Esophagus mucosa (tissue), 1 donor: Measurements from ENCODE around the gene PRKN. TPM values are rescaled to one million over a fixed set of nuclear protein-coding genes. Genes with fewer than 3 reads are reported as not detected.
"Not testable (repeated sequence)": the region's sequence is repeated elsewhere in the genome, so short reads cannot be mapped to it uniquely, and the experiment has no call there.

Source experiments
- ATAC-seq: fragments of 200-7000 bp; cut with Tn5 transposase; one replicate; pipeline ENCODE4 v1.9.1; 2020
- total RNA-seq: library from RNA; stranded (reverse); gene quantifications from one replicate; pipeline ENCODE4 v1.2.4, GENCODE V29; 2023
- donor health status: DM: yes; HTN: yes; CAD: no.

The PRKN gene
- total RNA-seq, 1 donor from 2014 or later, result 2.4 TPM

- ATAC-seq, result no peak
Observed at GRCh38 chr6:161363286-161363685, 1364.3 kb downstream of the PRKN start.

GRCh38 chr6:161362266-161362665, 1365.3 kb downstream of the PRKN start:
- no peak for ATAC-seq

GRCh38 chr6:161361529-161361928, 1366.0 kb downstream of the PRKN start:
- ATAC-seq, result no peak

- no peak for ATAC-seq
Observed at GRCh38 chr6:161360520-161360919, 1367.0 kb downstream of the PRKN start.

- ATAC-seq, result no peak
Observed at GRCh38 chr6:161359618-161359945, 1368.0 kb downstream of the PRKN start.

GRCh38 chr6:161356167-161356854, 1371.3 kb downstream of the PRKN start:
- no peak for ATAC-seq

GRCh38 chr6:161355696-161356095, 1371.9 kb downstream of the PRKN start:
- ATAC-seq, result peak; percentile 22

GRCh38 chr6:161354956-161355355, 1372.6 kb downstream of the PRKN start:
- ATAC-seq, result no peak

- no peak for ATAC-seq
Observed at GRCh38 chr6:161354276-161354840, 1373.2 kb downstream of the PRKN start.

GRCh38 chr6:161353208-161353613, 1374.4 kb downstream of the PRKN start:
- ATAC-seq, result no peak

GRCh38 chr6:161351858-161352257, 1375.7 kb downstream of the PRKN start:
- no peak for ATAC-seq

GRCh38 chr6:161349886-161350285, 1377.7 kb downstream of the PRKN start:
- ATAC-seq, result no peak

- ATAC-seq, result no peak
Observed at GRCh38 chr6:161348628-161348994, 1379.0 kb downstream of the PRKN start.

GRCh38 chr6:161347988-161348627, 1379.5 kb downstream of the PRKN start:
- ATAC-seq, result no peak

GRCh38 chr6:161347125-161347524, 1380.4 kb downstream of the PRKN start:
- no peak for ATAC-seq

GRCh38 chr6:161346717-161347116, 1380.8 kb downstream of the PRKN start:
- no peak for ATAC-seq

- ATAC-seq, result no peak
Observed at GRCh38 chr6:161344626-161345025, 1382.9 kb downstream of the PRKN start.

GRCh38 chr6:161342039-161342438, 1385.5 kb downstream of the PRKN start:
- ATAC-seq, result no peak

- ATAC-seq, result no peak
Observed at GRCh38 chr6:161341638-161342037, 1385.9 kb downstream of the PRKN start.

GRCh38 chr6:161338015-161338414, 1389.6 kb downstream of the PRKN start:
- ATAC-seq, result no peak

- ATAC-seq, result no peak
Observed at GRCh38 chr6:161336479-161336878, 1391.1 kb downstream of the PRKN start.

GRCh38 chr6:161333410-161333809, 1394.2 kb downstream of the PRKN start:
- no peak for ATAC-seq

GRCh38 chr6:161331402-161332081, 1396.0 kb downstream of the PRKN start:
- ATAC-seq, result not testable (repeated sequence)
